ENCODE results near the gene MYO9A. TPM values are rescaled to one million over a fixed set of nuclear protein-coding genes. Genes with fewer than 3 reads are reported as not detected.

The MYO9A gene
- total RNA-seq, 1 donor: 55.9 TPM

DNA sequence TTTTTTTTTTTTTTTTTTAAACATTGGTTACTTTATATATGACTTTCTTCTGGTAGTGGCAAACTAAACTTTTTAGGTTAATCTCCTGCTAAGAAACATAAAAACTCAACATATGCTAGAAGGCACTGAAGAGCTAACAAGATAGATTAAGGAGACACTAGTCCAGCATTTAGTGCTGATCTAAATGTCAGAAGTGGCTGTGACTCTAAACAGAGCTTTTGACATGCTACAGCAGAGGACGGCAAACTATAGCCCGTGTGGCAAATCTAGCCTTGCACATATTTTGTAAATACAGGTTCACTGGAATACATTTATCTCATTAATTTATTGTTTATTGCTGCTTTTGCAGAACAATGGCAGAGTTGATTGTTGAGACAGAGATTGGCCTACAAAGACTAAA lies 287.0 kb downstream of the MYO9A start:
- no peak for DNase-seq (ENCODE audit: low read depth)
- TF ChIP-seq, protein P1, sequence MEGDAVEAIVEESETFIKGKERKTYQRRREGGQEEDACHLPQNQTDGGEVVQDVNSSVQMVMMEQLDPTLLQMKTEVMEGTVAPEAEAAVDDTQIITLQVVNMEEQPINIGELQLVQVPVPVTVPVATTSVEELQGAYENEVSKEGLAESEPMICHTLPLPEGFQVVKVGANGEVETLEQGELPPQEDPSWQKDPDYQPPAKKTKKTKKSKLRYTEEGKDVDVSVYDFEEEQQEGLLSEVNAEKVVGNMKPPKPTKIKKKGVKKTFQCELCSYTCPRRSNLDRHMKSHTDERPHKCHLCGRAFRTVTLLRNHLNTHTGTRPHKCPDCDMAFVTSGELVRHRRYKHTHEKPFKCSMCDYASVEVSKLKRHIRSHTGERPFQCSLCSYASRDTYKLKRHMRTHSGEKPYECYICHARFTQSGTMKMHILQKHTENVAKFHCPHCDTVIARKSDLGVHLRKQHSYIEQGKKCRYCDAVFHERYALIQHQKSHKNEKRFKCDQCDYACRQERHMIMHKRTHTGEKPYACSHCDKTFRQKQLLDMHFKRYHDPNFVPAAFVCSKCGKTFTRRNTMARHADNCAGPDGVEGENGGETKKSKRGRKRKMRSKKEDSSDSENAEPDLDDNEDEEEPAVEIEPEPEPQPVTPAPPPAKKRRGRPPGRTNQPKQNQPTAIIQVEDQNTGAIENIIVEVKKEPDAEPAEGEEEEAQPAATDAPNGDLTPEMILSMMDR (IDR thresholded peaks at IDR 0.05; ENCODE audit: insufficient read depth, low read length): no peak
- no peak overlapping the region for H3K4me3 ChIP-seq (ENCODE audit: low read depth, low read length)

DNA sequence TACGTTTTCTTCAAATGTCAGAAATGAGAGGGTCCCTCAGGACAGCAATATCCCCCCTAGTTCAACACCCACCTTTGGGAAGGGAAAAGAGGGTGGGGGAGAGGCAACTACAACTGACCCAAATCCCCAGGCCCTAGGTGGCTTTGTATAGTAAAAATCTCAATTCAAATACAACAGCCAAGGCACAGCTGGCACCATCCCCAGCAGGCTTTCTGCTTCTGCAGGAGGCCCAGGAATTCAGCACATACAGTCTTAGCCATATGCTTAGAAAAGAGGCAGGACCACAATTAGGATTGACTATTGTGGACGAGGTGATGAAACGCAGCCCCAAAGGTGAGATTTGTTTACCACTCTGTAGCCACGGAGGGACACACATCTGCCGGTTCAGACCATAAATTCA lies 291.8 kb downstream of the MYO9A start:
- H3K4me3 ChIP-seq (ENCODE audit: low read depth, low read length): no peak overlapping the region
- TF ChIP-seq, protein P1 (IDR thresholded peaks at IDR 0.05; ENCODE audit: insufficient read depth, low read length): no peak
- no peak for DNase-seq (ENCODE audit: low read depth)

DNA sequence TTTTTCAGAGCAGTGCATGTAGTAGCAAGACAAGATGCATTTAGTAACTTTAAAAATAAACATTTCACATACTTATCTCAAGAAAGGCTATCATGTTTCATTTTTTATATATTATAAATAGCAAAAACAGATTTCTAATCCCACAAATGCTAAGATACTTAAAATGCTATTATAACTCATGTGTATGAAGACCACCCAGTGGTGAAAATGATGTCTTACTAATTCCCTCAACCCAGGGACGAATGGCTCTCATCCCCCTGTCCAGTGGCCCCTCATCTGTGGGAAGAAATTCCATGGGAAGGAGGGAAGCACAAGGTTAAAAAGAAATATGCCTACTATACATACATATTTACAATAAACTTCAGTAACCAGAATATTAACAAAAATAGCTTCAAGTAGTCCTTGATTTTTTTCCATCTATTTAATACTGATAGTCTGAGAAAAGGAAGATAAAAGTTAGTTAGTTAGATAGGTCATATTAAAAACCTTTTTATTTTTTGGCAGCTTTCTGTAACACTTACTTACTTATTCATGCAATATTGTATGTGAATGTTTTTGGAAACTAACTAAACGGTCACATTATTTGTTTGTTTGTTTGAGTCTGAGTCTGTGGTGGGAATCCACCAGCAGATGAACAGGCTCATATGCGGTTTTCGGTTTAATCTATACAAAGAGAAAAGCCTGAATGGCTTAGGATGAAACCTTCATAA lies 292.8 kb downstream of the MYO9A start:
- H3K4me3 ChIP-seq (ENCODE audit: low read depth, low read length): no peak overlapping the region
- TF ChIP-seq, protein P1 (IDR thresholded peaks at IDR 0.05; ENCODE audit: insufficient read depth, low read length): no peak
- no peak for DNase-seq (ENCODE audit: low read depth)

DNA sequence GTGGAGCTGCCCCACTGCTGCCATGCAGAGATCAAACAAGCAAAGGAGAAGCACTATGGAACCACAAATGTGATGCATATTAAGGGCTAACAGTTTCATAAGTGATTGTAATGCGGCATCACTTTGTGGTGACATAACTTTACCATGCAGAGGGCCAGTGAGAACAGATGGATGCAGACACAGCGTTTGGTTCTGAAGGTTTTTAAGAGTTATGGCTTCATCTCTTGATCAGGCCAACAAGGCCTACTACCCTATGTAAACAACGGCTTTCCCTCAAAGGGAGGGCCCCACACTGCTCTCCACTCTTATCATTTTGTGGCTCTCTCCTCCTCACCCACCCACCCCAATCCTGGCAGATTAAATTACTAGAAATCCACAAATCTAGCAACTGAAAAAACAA lies 294.1 kb downstream of the MYO9A start:
- TF ChIP-seq, protein P1 (IDR thresholded peaks at IDR 0.05; ENCODE audit: insufficient read depth, low read length): no peak
- H3K4me3 ChIP-seq (ENCODE audit: low read depth, low read length): no peak overlapping the region
- DNase-seq (ENCODE audit: low read depth): no peak

DNA sequence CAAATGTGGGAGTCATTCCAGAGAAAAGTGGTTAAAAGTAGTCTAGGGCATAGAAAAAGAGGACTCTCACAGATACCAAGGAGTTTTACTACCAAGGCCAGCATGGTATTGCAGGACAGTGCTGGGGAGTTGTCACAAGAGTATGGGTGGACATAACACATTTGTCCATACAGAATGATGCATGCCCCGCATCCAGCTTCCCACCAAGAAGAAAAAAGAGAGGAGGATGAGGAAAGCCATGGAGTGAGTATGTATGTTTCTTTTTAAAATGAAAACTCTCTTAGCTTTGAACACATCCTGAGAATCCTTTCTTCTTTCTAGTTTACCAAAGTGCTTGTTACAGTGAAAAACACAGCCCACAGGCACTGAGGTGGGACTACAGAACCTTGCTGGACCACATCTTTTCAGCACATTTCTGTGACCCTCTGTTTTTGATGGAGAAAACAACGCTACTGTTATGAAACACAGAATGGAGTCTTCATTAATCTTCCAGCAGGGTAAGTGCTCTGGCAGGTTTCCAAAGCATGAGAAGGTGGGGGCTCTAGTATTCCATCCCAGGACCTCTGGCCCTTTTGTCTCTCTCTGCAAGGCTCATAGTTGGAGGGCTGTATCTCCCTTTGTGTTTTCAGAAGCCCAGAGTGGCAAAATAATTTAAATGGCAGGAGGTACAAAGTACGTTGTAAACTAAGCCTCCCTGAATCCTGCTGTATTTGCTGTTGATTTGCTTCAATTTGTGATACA lies 294.9 kb downstream of the MYO9A start:
- no peak for DNase-seq (ENCODE audit: low read depth)
- TF ChIP-seq, protein P1 (IDR thresholded peaks at IDR 0.05; ENCODE audit: insufficient read depth, low read length): no peak
- H3K4me3 ChIP-seq (ENCODE audit: low read depth, low read length): no peak overlapping the region

DNA sequence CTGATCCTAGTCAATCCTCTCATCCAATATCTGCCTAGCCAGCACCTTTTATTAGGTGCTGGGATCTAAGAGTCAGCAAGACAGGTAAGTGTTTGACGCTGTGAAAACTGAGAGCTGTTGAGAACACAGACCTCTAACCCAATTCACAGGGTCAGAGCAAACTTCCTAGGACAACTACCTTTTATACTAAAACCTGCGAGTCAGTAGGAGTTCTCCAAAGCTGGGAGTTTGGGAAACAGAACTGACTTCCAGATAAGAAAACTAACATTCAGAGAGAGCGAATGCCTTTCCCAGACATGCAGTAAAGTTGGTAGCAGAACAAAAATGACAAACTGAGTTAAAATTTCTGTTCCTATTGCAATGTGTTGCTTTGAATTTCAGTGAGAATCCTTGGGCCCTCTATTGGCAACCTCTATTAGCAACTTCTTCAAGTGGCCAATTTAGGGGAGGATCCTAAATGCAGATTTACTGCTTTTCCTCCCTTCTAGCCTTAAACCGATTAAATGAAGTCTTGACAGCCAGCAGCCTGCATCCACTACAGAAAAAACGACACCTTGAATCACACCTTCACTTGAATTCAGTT lies 296.3 kb downstream of the MYO9A start:
- no peak for DNase-seq (ENCODE audit: low read depth)
- H3K4me3 ChIP-seq (ENCODE audit: low read depth, low read length): no peak overlapping the region
- TF ChIP-seq, protein P1 (IDR thresholded peaks at IDR 0.05; ENCODE audit: insufficient read depth, low read length): no peak
